K562 (cell line): ENCODE measurements around the gene IPO11. TPM values are rescaled to one million over a fixed set of nuclear protein-coding genes. Genes with fewer than 3 reads are reported as not detected.

ENCODE experiments used
- ARHGAP35 ChIP-seq: fragments of 450-650 bp; IDR thresholded peaks from 2 replicates; pipeline ENCODE4 v1.6.1; 2018; ENCODE audit not compliant: partially characterized antibody
- ATF1 ChIP-seq, 2 experiments: fragments of 450-650 bp in 1 of 2; IDR thresholded peaks; 2 replicates each; pipeline ENCODE4 v1.6.1; 2016; ENCODE audit warnings: missing compliant biosample characterization in 1 of 2, missing genetic modification characterization in 1 of 2
- CBX5 ChIP-seq: IDR thresholded peaks from 2 replicates; pipeline ENCODE4 v1.6.1; 2014; ENCODE audit warnings: low read depth, borderline replicate concordance
- CREB3L1 ChIP-seq: fragments of 450-650 bp; IDR thresholded peaks from 2 replicates; pipeline ENCODE4 v1.6.1; 2014; ENCODE audit warnings: low read depth, mild to moderate bottlenecking, moderate library complexity, borderline replicate concordance
- FOXO4 ChIP-seq: fragments of 450-650 bp; formaldehyde crosslinking; IDR thresholded peaks from 2 replicates; pipeline ENCODE4 v1.4.0; 2020; ENCODE audit warnings: mild to moderate bottlenecking, moderate library complexity
- FUS ChIP-seq: fragments of 200-400 bp; formaldehyde crosslinking; optimal IDR thresholded peaks from 2 replicates; pipeline ENCODE3; 2017; ENCODE audit warnings: low read depth, low read length
- HMGN3 ChIP-seq: IDR thresholded peaks from 2 replicates; pipeline ENCODE4 v1.6.1; 2011; ENCODE audit warnings: borderline replicate concordance, low read depth, mild to moderate bottlenecking, mixed read lengths, low read length; ENCODE audit not compliant: insufficient read length; ENCODE audit errors: extremely low read depth
- L3MBTL2 ChIP-seq: fragments of 450-650 bp; IDR thresholded peaks from 2 replicates; pipeline ENCODE4 v1.6.1; 2016; ENCODE audit warnings: mild to moderate bottlenecking, moderate library complexity
- LEF1 ChIP-seq: fragments of 450-650 bp; IDR thresholded peaks from 2 replicates; pipeline ENCODE4 v1.6.1; 2016; ENCODE audit warnings: mild to moderate bottlenecking
- PHF8 ChIP-seq: fragments of 200-600 bp; sonication (generic); IDR thresholded peaks from 2 replicates; pipeline ENCODE4 v1.6.1; 2012; ENCODE audit warnings: mixed run types, mild to moderate bottlenecking, inconsistent platforms, low read length, moderate library complexity, borderline replicate concordance
- PURB ChIP-seq: sonication (generic); formaldehyde crosslinking; IDR thresholded peaks from 2 replicates; pipeline ENCODE4 v1.9.0; 2021; ENCODE audit warnings: low read depth, mild to moderate bottlenecking, missing genetic modification reagents
- SMARCA4 ChIP-seq: fragments of 450-650 bp; IDR thresholded peaks from 2 replicates; pipeline ENCODE4 v1.6.1; 2016
- U2AF2 ChIP-seq: fragments of 200-400 bp; formaldehyde crosslinking; optimal IDR thresholded peaks from 2 replicates; pipeline ENCODE3; 2017; ENCODE audit warnings: low read depth, mild to moderate bottlenecking, low read length
- XRCC4 ChIP-seq: IDR thresholded peaks from one replicate; pipeline ENCODE4 v1.6.1; 2011; ENCODE audit not compliant: insufficient read depth, insufficient read length; ENCODE audit errors: extremely low read depth
- ZBTB11 ChIP-seq, 3 experiments: fragments of 200-800 bp in 1 of 3; fragments of 250-450 bp in 1 of 3; fragments of 450-650 bp in 1 of 3; sonication (Bioruptor Pico) in 1 of 3; sonication (Bioruptor generic) in 1 of 3; formaldehyde crosslinking in 1 of 3; IDR thresholded peaks; 2 replicates each; pipeline versions ENCODE4 v1.6.1 to v1.8.0; 2016 to 2022; ENCODE audit warnings: mild to moderate bottlenecking in 2 of 3, missing genetic modification characterization in 2 of 3, missing compliant biosample characterization in 1 of 3, moderate library complexity in 1 of 3
- ZFP36 ChIP-seq: fragments of 150-350 bp; IDR thresholded peaks from 2 replicates; pipeline ENCODE4 v1.6.1; 2018; ENCODE audit warnings: low read length, low read depth; ENCODE audit not compliant: partially characterized antibody
- ZHX1 ChIP-seq: fragments of 150-350 bp; conservative IDR thresholded peaks from 2 replicates; pipeline ENCODE4 v1.6.1; 2014; ENCODE audit warnings: low read length
- ZNF583 ChIP-seq: fragments of 250-450 bp; sonication (Bioruptor Pico); IDR thresholded peaks from 2 replicates; pipeline ENCODE4 v1.4.0; 2020
- polyA plus RNA-seq, 8 experiments: library from polyadenylated mRNA; depleted of rRNA in 4 of 8; stranded (reverse) in 5 of 8; unstranded in 3 of 8; fragments of >200 nt; fragmentation: Nextera tagmentation in 2 of 8; fragmentation: Illumina TruSeq in 1 of 8; extraction: Ambion mirVana in 2 of 8; extraction: Trizol in 1 of 8; gene quantifications; 2 replicates each; pipeline versions ENCODE4 v1.2.1 to v1.2.3, GENCODE V29; 2011 to 2014; ENCODE audit warnings: inconsistent platforms in 1 of 8, missing spikeins in 1 of 8
- total RNA-seq, 7 experiments: library from RNA; depleted of rRNA in 6 of 7; stranded (reverse); fragments of >200 nt in 6 of 7; fragmentation: Illumina TruSeq in 2 of 7; extraction: Trizol in 2 of 7; gene quantifications; 2 replicates each; pipeline versions ENCODE4 v1.2.1 to v1.2.3, GENCODE V29; 2011 to 2021; ENCODE audit warnings: low replicate concordance in 1 of 7

IPO11 gene
- total and polyA plus RNA-seq, 9 of the 15 experiments (the other 6 are each of a cell fraction or from before 2014, with no cell fraction given): 38.7 to 96.0 (median 70.9) TPM

GRCh38 chr5:62403411-62404250, 8.9 kb upstream of the IPO11 start, which contains the start of gene DIMT1 (continued):
- TF ChIP-seq ZBTB11 (CRISPR knock-in tag; IDR thresholded peaks at IDR 0.05): peak in 1 of 3 experiments; percentile 77; a peak in 2 of 6 replicates
- no peak for TF ChIP-seq ZNF583 (CRISPR knock-in tag)
- TF ChIP-seq LEF1: no peak
- TF ChIP-seq ZHX1: no peak
- no peak for TF ChIP-seq SMARCA4
- no peak for TF ChIP-seq ZFP36
- no peak for TF ChIP-seq FOXO4 (CRISPR knock-in tag)
- peak; percentile 97 for TF ChIP-seq L3MBTL2
- no peak for TF ChIP-seq ARHGAP35
- no peak for TF ChIP-seq CBX5
- no peak for TF ChIP-seq PURB (CRISPR knock-in tag)
- no peak for TF ChIP-seq XRCC4
- peak; percentile 82 for TF ChIP-seq CREB3L1
- TF ChIP-seq PHF8: peak; percentile 98
- TF ChIP-seq HMGN3: peak; percentile 48
- no peak for TF ChIP-seq ATF1 (CRISPR knock-in tag; IDR thresholded peaks at IDR 0.05)
- peak; percentile 84 for TF ChIP-seq ATF1 (tag; IDR thresholded peaks at IDR 0.05)
- no peak for TF ChIP-seq FUS
- no peak for TF ChIP-seq U2AF2
